ENCODE measurements around the gene HUNK.

- no peak for TF ChIP-seq CTCF (conservative IDR thresholded peaks at IDR 0.05)
- no peak for TF ChIP-seq EZH2 (IDR thresholded peaks at IDR 0.05; ENCODE audit: low read depth)
Measured at GRCh38 chr21:31927689-31928353, 55.0 kb downstream of the HUNK start.

Measured in PC-9 (cell line).